HL-60/S4 treated with retinoic acid at 250 ng/mL for 4 days and 3 days (cell line): ENCODE results near the gene ADAMTSL3.
"Not testable (repeated sequence)": the region's sequence is repeated elsewhere in the genome, so short reads cannot be mapped to it uniquely, and the experiment has no call there.

ENCODE experiments used
- in situ Hi-C: fragments of 300-500 bp; cut with MboI; formaldehyde crosslinking; loops from 2 replicates; pipeline ENCODE4 v1.7.0; 2022; ENCODE audit warnings: low sequenced_read_pairs

ADAMTSL3 gene

DNA sequence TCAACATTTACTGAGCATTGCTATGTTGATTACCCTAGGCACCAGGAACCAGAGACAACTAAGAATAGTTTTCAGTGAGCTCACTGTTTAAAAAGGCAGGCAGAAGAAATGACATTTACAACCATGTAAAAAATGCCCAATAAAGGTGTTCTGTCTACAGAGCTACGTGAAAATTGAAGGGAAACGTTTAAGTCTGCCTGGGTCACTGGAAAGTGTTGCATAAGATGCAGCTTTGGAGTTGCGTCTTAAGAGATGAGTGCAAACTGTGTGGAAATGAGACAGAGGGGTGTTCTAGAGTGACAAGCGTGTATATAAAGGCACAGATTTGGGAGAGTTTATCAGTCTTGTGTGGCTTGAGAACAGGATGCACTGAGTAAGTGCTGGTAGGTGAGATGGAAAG lies 303.0 kb downstream of the ADAMTSL3 start:
- in situ Hi-C loops: no loop called here

DNA sequence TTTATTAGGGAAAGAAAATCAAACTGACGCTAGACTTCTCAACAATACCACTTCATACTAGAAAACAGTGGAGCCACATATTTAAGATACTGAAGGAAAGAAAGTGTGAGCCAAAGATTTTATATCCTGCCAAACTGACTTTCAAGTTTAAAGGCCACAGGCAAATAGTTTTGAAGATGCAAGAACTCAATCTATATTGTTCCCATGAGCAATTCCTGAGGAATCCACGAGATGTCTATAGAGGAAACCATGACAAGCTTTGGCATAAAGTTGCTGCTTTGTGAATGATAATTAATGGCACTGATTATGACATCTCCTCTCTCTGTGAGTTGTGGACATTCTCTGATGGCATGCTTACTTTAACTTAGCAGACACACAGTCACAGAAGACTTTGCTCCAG lies 305.6 kb downstream of the ADAMTSL3 start:
- in situ Hi-C loops: no loop called here

DNA sequence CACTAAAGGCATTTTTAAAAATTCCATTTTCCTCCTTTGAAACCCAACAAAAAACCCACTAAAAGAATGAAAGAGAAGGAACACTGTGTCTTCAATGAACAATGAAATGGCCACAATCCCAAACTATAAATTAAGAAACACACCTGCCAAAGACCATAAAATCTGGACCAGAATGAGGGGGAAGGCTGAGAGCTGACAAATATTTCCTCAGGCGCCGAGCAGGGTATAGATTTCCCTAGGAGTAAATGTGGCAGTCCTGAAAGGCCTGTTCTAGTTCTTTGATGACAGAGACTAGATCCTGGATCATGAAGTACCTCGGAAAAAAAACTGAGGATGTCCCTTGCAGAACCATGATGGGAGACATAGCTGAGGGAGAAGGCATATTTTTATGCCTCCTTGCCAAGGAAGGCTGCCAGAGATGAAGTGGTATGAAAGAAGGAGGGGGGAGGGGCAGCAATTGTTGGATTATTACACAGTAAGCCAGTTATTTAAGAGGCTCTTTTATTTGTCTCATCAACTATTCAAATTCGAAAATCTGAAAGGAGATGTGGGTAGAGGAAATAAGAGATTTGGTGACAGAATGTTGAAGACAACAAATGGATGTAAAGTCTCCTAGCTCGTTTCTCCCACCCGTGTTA lies 306.4 kb downstream of the ADAMTSL3 start:
- in situ Hi-C loops: no loop called here

DNA sequence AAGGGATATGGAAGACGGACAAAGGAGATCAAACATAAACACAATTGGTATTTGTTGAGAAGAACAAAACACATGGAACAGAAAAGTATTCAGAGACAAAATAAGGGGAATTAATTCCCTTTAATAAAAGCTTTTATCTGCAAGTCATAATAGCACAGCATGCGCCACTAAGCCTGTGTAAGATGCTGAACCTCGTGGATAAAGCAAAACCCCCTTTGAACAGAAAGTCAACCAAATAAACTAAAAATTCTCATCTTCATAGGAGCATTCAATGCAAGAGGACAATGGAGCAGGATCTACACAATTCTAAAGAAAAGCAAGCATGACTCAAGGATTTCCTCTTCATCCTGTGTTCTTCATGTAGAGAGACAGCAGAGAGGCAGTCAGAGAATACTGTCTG lies 307.4 kb downstream of the ADAMTSL3 start:
- in situ Hi-C loops: no loop called here

GRCh38 chr15:83964967-83965366 lies 311.0 kb downstream of the ADAMTSL3 start:
- in situ Hi-C loops: not testable (repeated sequence)

- in situ Hi-C loops: no loop called here
These were observed 316.5 kb downstream of the ADAMTSL3 start for GRCh38 chr15:83970295-83970890.

- in situ Hi-C loops: no loop called here
These were observed 318.1 kb downstream of the ADAMTSL3 start for GRCh38 chr15:83971992-83972391.

DNA sequence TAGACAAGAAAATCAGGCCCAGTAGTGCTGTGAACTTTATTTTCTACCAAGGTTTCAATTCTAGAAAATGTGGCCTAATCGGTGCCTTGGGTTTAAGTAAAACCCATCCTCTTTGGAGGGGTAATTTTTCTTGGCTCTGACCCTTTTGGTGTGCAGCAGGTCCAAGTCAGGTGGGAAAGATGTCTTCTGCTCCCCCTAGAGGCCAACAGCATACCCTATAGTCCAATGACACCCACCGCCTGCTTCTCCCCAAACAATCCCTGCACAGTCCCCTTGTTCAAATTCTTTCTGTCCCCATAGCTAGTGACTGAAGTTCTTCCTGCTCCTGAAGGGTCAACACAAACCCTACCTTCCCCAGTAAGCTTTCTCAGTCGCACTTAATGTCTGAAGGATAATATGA lies 319.9 kb downstream of the ADAMTSL3 start:
- in situ Hi-C loops: no loop called here

- in situ Hi-C loops: no loop called here
These were observed 324.1 kb downstream of the ADAMTSL3 start for GRCh38 chr15:83977992-83978391.

DNA sequence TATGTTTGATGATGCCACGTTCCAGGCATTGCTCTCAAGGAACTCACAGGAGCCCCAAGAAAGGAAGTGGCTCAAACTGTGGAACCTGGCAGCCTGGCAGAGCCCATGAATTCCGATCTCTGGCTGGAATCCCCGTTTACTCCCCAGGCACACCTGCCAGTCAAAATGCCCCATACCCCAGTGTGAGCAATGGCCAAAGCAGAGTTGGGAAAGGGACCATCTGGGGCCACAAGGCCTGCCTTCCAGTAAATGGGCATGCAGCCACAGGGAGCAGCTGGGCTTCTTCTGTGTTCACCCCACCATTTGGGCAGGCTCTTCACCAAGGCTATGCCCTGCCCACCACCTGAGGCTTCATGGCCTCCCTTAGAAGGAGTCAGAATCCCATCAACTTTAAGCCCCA lies 324.7 kb downstream of the ADAMTSL3 start:
- in situ Hi-C loops: no loop called here

GRCh38 chr15:83980637-83981036 lies 326.7 kb downstream of the ADAMTSL3 start:
- in situ Hi-C loops: no loop called here

DNA sequence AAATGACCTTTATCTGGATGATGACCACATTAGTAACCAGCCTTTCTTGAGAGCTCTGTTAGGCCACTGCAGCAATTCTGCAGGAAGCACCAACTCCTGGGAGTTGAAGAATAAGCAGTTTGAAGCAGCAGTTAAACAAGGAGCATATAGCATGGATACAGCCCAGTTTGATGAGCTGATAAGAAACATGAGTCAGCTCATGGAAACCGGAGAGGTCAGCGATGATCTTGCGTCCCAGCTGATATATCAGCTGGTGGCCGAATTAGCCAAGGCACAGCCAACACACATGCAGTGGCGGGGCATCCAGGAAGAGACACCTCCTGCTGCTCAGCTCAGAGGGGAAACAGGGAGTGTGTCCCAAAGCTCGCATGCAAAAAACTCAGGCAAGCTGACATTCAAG lies 328.8 kb downstream of the ADAMTSL3 start:
- in situ Hi-C loops: no loop called here

GRCh38 chr15:83983634-83984458 lies 329.9 kb downstream of the ADAMTSL3 start:
- in situ Hi-C loops: no loop called here

- in situ Hi-C loops: no loop called here
These were observed 330.7 kb downstream of the ADAMTSL3 start for GRCh38 chr15:83984601-83985000.

GRCh38 chr15:83991163-83991562 lies 337.2 kb downstream of the ADAMTSL3 start:
- in situ Hi-C loops: no loop called here

DNA sequence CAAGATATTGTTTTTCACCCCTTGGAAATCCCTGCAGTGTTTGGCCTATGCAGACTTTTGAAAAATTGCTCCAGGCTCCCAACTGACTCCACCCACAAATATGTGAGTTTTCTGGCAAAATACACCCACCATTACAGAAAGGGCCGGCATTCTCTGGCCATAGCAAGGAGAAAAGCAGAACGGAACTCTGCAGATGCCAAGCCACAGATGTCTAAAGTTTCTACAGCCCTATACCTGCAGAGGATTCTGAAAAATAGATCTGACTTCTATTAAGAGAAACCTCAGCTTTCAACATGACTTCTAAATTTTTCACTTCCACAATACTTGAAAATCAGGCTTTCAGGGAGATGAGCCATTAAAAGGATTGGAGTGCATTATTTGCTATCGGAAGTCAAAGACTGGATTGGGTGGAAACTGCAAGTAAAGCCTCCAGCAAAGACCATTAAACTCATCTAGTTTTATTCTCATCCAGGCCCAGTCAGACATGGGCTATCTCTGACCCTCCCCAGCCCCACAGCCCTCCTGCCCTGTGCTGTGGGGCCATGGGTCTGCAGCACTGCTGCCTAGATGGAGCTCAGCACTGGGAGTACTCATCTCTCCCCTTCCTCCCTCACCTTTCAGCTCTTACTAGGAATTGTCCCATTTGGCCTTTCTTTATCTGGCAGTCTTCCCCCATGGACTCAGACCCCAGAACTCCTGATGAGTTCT lies 338.6 kb downstream of the ADAMTSL3 start:
- in situ Hi-C loops: no loop called here

- in situ Hi-C loops: no loop called here
These were observed 339.7 kb downstream of the ADAMTSL3 start for GRCh38 chr15:83993591-83993990.

- in situ Hi-C loops: no loop called here
These were observed 344.6 kb downstream of the ADAMTSL3 start for GRCh38 chr15:83998486-83998885.

DNA sequence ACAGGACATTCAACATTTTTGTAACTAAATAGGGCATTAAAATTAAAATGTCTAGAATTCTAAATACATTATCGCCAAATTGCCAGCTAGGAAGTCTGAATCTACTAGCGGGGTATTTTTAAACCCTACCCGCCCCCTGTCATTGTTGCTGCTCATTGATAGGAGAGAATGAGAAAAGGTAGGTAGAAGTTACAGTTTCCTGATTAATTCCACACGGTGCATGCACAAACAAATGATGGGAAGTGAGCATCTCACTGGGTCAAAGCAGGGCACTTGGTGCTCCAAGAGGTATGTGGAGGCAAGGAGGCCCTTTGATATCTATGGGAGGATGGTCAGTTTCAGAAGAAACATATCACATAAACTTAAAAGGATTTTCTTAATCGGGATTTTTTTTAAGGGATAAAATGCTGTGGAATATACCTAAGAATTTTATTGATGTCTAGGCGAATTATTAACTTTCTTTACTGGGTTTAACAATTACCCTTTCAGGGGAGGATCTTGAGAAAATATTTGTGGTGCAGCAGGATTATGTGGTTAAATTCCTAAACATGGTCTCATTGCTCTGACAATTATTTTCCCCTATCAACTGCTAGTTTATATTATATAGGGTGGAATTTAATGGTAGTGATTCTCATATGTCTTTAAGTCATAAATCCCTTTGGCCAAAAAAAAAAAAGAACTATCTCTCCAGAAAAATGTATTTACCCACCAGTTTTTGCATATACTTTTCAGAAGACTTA lies 345.6 kb downstream of the ADAMTSL3 start:
- in situ Hi-C loops: no loop called here

DNA sequence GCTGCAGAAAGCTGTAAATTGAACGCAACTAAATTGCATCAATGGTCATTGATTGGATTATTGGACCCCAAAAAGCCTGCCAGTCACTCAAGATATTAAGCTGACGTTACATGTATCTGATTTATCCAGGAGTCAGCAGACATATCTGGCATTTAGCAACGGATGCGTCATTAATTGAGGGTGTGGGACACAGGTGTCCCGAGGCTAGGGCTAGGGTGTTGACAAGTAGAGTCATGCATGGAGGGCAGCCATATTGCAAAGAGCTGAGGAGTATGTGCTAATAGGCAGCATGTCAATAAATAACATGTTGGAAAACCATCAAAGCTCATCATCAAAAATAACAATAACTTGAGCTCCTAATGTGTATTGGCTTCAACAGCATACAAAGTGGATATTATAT lies 347.1 kb downstream of the ADAMTSL3 start:
- in situ Hi-C loops: no loop called here

- in situ Hi-C loops: no loop called here
These were observed 347.7 kb downstream of the ADAMTSL3 start for GRCh38 chr15:84001655-84002054.
